ENCODE results near the gene SERPINA3. TPM values are rescaled to one million over a fixed set of nuclear protein-coding genes. Genes with fewer than 3 reads are reported as not detected.
A peak's percentile ranks its signal among the peaks of the same experiment; 100 is the strongest.

SERPINA3 gene
- total RNA-seq, 4 donors from 2014 or later = 3.3 to 223 (median 54.8) TPM

GRCh38 chr14:94665544-94665943 is 53.4 kb downstream of the SERPINA3 start:
- Histone ChIP-seq H3K4me1 (no peaks in the 10 kb centered on the region), H3K9me3 (no peaks in the 10 kb centered on the region), H3K27ac (no peak overlapping the region), H3K27me3 (peaks cover 0 to 8% (median 0%) of the 10 kb centered on the region in 4 donors), H3K36me3 (no peaks in the 10 kb centered on the region), H3K4me3 (no peak overlapping the region)
- no peak for DNase-seq
- intact Hi-C loops (cut with DNase I) = no loop called here
- TF ChIP-seq CTCF (IDR thresholded peaks at IDR 0.05) (no peak), POLR2A (IDR thresholded peaks at IDR 0.05) (no peak)
- WGBS, 2 donors = 70 to 73% methylated on average over 2 of the region's 2 CpGs

- no peak for TF ChIP-seq CTCF (IDR thresholded peaks at IDR 0.05)
- TF ChIP-seq POLR2A (IDR thresholded peaks at IDR 0.05) = no peak
- DNase-seq = no peak
- WGBS, 2 donors = 65 to 76% methylated on average over 9 of the region's 11 CpGs
- Histone ChIP-seq H3K4me1 (no peaks in the 10 kb centered on the region), H3K27me3 (peaks cover 0 to 8% (median 0%) of the 10 kb centered on the region in 4 donors), H3K27ac (no peak overlapping the region), H3K4me3 (no peak overlapping the region), H3K9me3 (no peaks in the 10 kb centered on the region), H3K36me3 (no peaks in the 10 kb centered on the region)
- intact Hi-C loops (cut with DNase I) = no loop called here
Measured at GRCh38 chr14:94670692-94671285, 58.6 kb downstream of the SERPINA3 start.

DNA sequence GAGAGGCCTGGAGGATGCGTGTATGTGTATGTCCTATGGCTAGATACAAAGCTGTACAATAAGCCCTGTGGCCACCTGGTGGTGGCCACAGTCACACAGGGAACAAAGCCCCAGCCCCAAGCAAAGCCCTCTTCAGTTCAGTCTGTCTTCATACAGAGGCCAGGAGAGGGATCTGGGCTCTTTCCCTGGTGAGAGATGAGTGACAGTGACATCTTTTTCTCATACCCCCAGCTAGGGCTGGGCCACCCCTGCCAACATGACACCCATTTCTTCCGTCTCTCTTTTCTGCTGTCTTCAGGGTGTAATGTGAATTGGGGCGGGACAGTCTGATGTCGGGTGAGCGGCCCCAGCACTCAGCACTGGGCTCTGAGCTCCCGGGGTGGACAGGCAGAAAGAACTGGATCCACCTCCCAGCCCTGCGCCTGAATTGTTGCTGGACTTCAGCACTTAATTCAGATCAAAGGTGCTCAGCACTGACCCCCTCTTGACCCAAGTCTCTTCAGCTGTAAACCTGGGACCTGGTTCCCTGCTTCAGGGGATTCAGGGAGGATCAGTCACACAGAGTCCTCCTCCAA is 59.8 kb downstream of the SERPINA3 start:
- WGBS, 2 donors = 59 to 92% methylated on average over 4 to 6 of the region's 7 CpGs
- no peaks in the 10 kb centered on the region for H3K36me3 ChIP-seq
- no peak overlapping the region for H3K4me3 ChIP-seq
- peaks cover 0 to 8% (median 0%) of the 10 kb centered on the region in 4 donors for H3K27me3 ChIP-seq
- no peaks in the 10 kb centered on the region for H3K4me1 ChIP-seq
- H3K27ac ChIP-seq = no peak overlapping the region
- H3K9me3 ChIP-seq = no peaks in the 10 kb centered on the region
- intact Hi-C loops (cut with DNase I) = no loop called here
- no peak for DNase-seq
- no peak for TF ChIP-seq POLR2A (IDR thresholded peaks at IDR 0.05)
- TF ChIP-seq CTCF (IDR thresholded peaks at IDR 0.05) = peak in 1 of 6 experiments; percentile 13

GRCh38 chr14:94673071-94673470 is 60.9 kb downstream of the SERPINA3 start:
- Histone ChIP-seq H3K4me1 (no peaks in the 10 kb centered on the region), H3K4me3 (no peak overlapping the region), H3K27ac (no peak overlapping the region), H3K27me3 (peaks cover 0 to 17% (median 0%) of the 10 kb centered on the region in 4 donors), H3K36me3 (no peaks in the 10 kb centered on the region), H3K9me3 (no peaks in the 10 kb centered on the region)
- no peak for DNase-seq
- intact Hi-C loops (cut with DNase I) = no loop called here
- 87 to 90% methylated on average over 4 to 6 of the region's 7 CpGs for WGBS, 2 donors
- TF ChIP-seq CTCF (IDR thresholded peaks at IDR 0.05) (no peak), POLR2A (IDR thresholded peaks at IDR 0.05) (no peak)

Other genes starting within 250 kb of the SERPINA3 start
- not detected for gene SERPINA2, start 245.7 kb upstream of the SERPINA3 start, total RNA-seq
- gene SERPINA1, start 223.8 kb upstream of the SERPINA3 start, total RNA-seq = 10 to 100 TPM in 1 of 4 donors, 1 to 10 TPM in 3; 1.7 to 16.4 (median 5.8) TPM
- not detected for gene SERPINA11, start 159.6 kb upstream of the SERPINA3 start, total RNA-seq
- not detected for gene SERPINA9, start 136.2 kb upstream of the SERPINA3 start, total RNA-seq
- gene SERPINA12, start 102.9 kb upstream of the SERPINA3 start, total RNA-seq = not detected
- gene SERPINA4, start 50.9 kb upstream of the SERPINA3 start, total RNA-seq = not detected
- gene SERPINA5, start 31.0 kb upstream of the SERPINA3 start, total RNA-seq = under 1 TPM in 3 of 4 donors, not detected in 1; 0.12 to 0.38 (median 0.35) TPM
- under 1 TPM in 1 of 4 donors, not detected in 3; 0.38 TPM for gene GSC, start 157.7 kb downstream of the SERPINA3 start, total RNA-seq